GM18519 (cell line): ENCODE measurements around the gene CD46.
A peak's percentile ranks its signal among the peaks of the same experiment; 100 is the strongest.

Experiments
- ATAC-seq: cut with Tn5 transposase; IDR thresholded peaks from one replicate; pipeline ENCODE4 v1.9.1; 2021; ENCODE audit warnings: mild to moderate bottlenecking, moderate library complexity; ENCODE audit not compliant: unreplicated experiment, low FRiP score

Gene CD46

GRCh38 chr1:207825719-207826556, 74.1 kb downstream of the CD46 start:
- ATAC-seq, result peak; percentile 72

GRCh38 chr1:207826557-207827487, 75.0 kb downstream of the CD46 start:
- ATAC-seq, result no peak

GRCh38 chr1:207827488-207827830, 75.6 kb downstream of the CD46 start:
- ATAC-seq, result no peak

- ATAC-seq, result no peak
Observed at GRCh38 chr1:207828046-207828445, 76.2 kb downstream of the CD46 start.

GRCh38 chr1:207828485-207829158, 76.8 kb downstream of the CD46 start:
- no peak for ATAC-seq

GRCh38 chr1:207829576-207829975, 77.7 kb downstream of the CD46 start:
- no peak for ATAC-seq

- no peak for ATAC-seq
Observed at GRCh38 chr1:207830788-207831187, 78.9 kb downstream of the CD46 start.

- ATAC-seq, result peak; percentile 71
Observed at GRCh38 chr1:207831517-207832327, 79.9 kb downstream of the CD46 start.

GRCh38 chr1:207832796-207833195, 80.9 kb downstream of the CD46 start:
- no peak for ATAC-seq

GRCh38 chr1:207833381-207833780, 81.5 kb downstream of the CD46 start:
- no peak for ATAC-seq

- no peak for ATAC-seq
Observed at GRCh38 chr1:207833956-207834660, 82.3 kb downstream of the CD46 start.

- ATAC-seq, result no peak
Observed at GRCh38 chr1:207835958-207836357, 84.1 kb downstream of the CD46 start.

- no peak for ATAC-seq
Observed at GRCh38 chr1:207836591-207837347, 84.9 kb downstream of the CD46 start.

GRCh38 chr1:207837673-207838072, 85.8 kb downstream of the CD46 start:
- ATAC-seq, result no peak

GRCh38 chr1:207838156-207839082, 86.6 kb downstream of the CD46 start:
- no peak for ATAC-seq

- no peak for ATAC-seq
Observed at GRCh38 chr1:207839083-207839413, 87.2 kb downstream of the CD46 start.

- ATAC-seq, result no peak
Observed at GRCh38 chr1:207840380-207840779, 88.5 kb downstream of the CD46 start.

GRCh38 chr1:207841293-207841692, 89.4 kb downstream of the CD46 start:
- no peak for ATAC-seq
